Neutrophil (primary cell): Measurements from ENCODE around the gene CARD10.

ENCODE experiments used
- H3K27ac ChIP-seq: fragments of 200-600 bp; sonication (generic); 2 replicates; pipeline ENCODE4 v1.5.1; 2016; ENCODE audit warnings: mild to moderate bottlenecking, moderate library complexity
- H3K27me3 ChIP-seq: fragments of 200-600 bp; sonication (generic); 2 replicates; pipeline ENCODE4 v1.6.0; 2016; ENCODE audit warnings: mild to moderate bottlenecking
- H3K36me3 ChIP-seq: fragments of 200-600 bp; sonication (generic); 2 replicates; pipeline ENCODE4 v1.5.1; 2017
- H3K4me1 ChIP-seq, 2 experiments: fragments of 200-600 bp in 1 of 2; sonication (generic) in 1 of 2; 1 replicate in 1 of 2; 2 replicates in 1 of 2; pipeline versions ENCODE4 v1.5.1 to v1.6.1; 2013 to 2016; ENCODE audit warnings: low read depth in 1 of 2, low read length in 1 of 2, mild to moderate bottlenecking in 1 of 2, moderate library complexity in 1 of 2; ENCODE audit not compliant: control insufficient read depth in 1 of 2, insufficient read depth in 1 of 2
- H3K4me3 ChIP-seq, 2 experiments: fragments of 200-600 bp in 1 of 2; sonication (generic) in 1 of 2; 1 replicate in 1 of 2; 2 replicates in 1 of 2; pipeline ENCODE4 v1.5.1; 2013 to 2016; ENCODE audit warnings: low read depth in 1 of 2, low read length in 1 of 2, mild to moderate bottlenecking in 1 of 2, moderate library complexity in 1 of 2
- H3K9me3 ChIP-seq: fragments of 200-600 bp; sonication (generic); 2 replicates; pipeline ENCODE4 v1.5.1; 2016
- TF ChIP-seq, protein P1 (sequence below): fragments of 200-600 bp; sonication (generic); IDR thresholded peaks from 2 replicates; pipeline ENCODE4 v1.5.1; 2016; ENCODE audit warnings: antibody characterized with exemption

The CARD10 gene

DNA sequence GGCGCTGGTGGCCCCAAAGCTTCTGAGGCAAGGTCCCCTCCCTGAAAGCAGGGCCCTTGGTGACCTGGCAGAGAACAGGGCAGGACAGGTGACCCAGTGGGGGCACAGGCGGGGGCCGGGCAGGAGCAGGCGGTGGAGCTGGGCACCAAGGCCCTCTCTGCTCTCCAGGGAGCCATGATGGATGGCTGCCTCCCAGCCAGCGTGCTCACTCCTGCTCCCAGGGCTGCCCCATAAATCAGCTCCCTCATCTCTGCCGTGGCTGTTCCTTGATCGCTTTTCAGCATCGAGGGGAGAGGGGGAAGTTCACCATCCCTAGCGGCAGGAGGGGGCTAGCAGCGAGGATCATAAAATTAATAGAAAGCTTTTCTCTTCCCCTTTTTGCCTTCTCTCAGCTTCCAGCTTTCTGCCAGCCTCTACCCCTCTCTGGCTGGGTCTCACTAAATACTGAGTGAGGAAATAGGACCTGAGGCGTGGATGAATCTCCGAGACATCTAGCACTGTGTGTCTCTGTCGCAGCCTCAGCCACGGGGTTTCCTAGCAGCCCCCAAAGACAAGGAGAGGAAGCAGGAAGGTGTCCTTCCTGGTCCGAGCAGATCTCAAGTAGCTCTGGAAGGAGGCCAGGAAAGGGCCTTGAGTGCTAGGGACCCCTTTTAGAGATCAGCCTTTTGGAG is 69.7 kb downstream of the CARD10 start:
- Histone ChIP-seq H3K4me1 (no peaks in the 10 kb centered on the region), H3K27me3 (peaks cover 38% of the 10 kb centered on the region), H3K9me3 (no peaks in the 10 kb centered on the region), H3K4me3 (no peak overlapping the region), H3K36me3 (no peaks in the 10 kb centered on the region), H3K27ac (no peak overlapping the region)
- TF ChIP-seq, protein P1, sequence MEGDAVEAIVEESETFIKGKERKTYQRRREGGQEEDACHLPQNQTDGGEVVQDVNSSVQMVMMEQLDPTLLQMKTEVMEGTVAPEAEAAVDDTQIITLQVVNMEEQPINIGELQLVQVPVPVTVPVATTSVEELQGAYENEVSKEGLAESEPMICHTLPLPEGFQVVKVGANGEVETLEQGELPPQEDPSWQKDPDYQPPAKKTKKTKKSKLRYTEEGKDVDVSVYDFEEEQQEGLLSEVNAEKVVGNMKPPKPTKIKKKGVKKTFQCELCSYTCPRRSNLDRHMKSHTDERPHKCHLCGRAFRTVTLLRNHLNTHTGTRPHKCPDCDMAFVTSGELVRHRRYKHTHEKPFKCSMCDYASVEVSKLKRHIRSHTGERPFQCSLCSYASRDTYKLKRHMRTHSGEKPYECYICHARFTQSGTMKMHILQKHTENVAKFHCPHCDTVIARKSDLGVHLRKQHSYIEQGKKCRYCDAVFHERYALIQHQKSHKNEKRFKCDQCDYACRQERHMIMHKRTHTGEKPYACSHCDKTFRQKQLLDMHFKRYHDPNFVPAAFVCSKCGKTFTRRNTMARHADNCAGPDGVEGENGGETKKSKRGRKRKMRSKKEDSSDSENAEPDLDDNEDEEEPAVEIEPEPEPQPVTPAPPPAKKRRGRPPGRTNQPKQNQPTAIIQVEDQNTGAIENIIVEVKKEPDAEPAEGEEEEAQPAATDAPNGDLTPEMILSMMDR: no peak

DNA sequence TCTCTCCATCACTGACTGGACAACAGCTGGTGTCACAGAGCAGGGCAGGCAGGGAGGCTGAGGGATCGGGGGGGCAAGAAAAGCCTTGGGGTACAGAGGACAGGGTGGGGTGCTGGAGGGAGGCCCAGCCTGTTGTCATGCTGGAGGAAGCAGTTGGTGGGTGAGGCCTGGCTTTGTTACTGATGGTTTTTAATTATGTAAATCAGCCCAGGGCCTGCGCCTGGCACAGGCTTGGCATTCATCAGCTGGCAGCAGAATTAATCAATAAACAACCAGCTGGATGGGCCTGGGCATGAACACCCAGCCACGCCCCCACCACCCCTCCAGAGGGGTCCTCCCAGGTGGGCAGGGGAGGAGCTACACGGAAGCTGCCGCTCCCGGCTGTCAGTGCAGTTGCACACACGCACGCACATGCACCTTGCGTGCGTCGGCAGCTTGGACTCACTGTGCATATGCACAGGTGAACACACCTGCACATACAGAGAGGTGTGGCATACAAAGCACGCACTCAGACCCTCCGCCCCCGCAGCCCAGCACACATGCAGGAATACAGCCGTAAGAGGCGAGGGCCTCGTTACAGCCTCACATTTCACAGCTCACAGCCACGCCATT is 70.6 kb downstream of the CARD10 start:
- TF ChIP-seq, protein P1: no peak

DNA sequence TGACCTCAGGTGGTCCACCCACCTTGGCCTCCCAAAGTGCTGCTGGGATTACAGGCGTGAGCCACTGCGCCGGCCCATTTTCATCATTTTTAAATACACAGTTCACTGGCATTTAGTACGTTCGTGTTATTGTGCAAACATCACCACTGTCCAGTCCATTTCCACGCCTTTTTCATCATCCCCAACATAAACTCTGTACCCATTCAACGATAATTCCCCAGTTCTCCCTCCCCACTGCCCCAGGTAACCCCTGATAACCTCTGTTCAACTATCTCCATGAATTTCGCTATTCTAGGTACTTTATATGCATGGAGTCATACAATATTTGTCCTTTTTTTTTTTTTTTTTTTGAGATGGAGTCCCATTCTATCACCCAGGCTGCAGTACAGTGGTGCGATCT is 73.7 kb downstream of the CARD10 start:
- TF ChIP-seq, protein P1: no peak
- H3K27ac ChIP-seq: no peak overlapping the region
- peaks cover 0 to 4% of the 10 kb centered on the region in 2 experiments for H3K4me1 ChIP-seq
- no peak overlapping the region for H3K4me3 ChIP-seq
- H3K9me3 ChIP-seq: no peaks in the 10 kb centered on the region
- H3K36me3 ChIP-seq: no peaks in the 10 kb centered on the region
- H3K27me3 ChIP-seq: peaks cover 49% of the 10 kb centered on the region

More for the DNA sequence above, 70.6 kb downstream of the CARD10 start:
- Histone ChIP-seq H3K4me1 (no peaks in the 10 kb centered on the region), H3K4me3 (no peak overlapping the region), H3K27me3 (peaks cover 33% of the 10 kb centered on the region), H3K27ac (no peak overlapping the region), H3K9me3 (no peaks in the 10 kb centered on the region), H3K36me3 (no peaks in the 10 kb centered on the region)

DNA sequence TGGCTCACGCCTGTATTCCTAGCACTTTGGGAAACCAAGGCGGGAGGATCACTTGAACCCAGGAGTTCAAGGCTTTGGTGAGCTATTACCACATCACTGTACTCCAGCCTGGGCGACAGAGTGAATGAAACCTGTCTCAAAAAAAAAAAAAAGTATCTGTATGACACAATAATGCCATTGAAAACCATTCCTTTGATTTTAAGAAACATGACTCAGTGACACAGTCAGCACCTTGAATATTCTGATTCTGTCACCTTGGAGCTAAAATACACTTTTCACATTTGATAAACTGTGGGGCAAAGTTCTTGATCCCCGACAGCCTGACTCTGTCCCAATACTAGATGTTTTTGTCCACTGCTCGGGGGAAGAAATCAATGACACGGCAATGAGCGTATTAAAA is 75.2 kb downstream of the CARD10 start:
- no peak overlapping the region for H3K27ac ChIP-seq
- H3K4me3 ChIP-seq: no peak overlapping the region
- peaks cover 54% of the 10 kb centered on the region for H3K27me3 ChIP-seq
- no peaks in the 10 kb centered on the region for H3K9me3 ChIP-seq
- TF ChIP-seq, protein P1: no peak
- no peaks in the 10 kb centered on the region for H3K36me3 ChIP-seq
- H3K4me1 ChIP-seq: peaks cover 0 to 4% of the 10 kb centered on the region in 2 experiments

DNA sequence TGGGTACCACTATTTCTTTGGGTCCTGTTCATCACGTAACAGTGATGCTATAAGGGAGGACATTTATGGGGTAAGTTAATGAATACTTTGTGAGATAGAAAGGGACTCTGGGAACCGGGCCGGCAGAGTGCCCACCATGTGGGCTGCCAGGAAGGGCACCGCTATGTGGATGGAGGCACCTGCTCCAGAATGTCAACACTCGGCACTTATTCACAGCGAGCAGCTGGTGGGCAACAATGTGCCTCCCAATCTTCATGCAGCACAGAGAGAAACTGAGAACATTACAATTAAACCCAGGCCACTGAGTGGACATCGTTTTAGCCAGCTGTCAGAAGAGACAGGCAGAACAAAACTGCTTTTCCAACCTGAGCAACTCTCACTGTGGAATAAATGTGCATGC is 76.1 kb downstream of the CARD10 start:
- no peak overlapping the region for H3K4me3 ChIP-seq
- H3K27me3 ChIP-seq: peaks cover 58% of the 10 kb centered on the region
- TF ChIP-seq, protein P1: no peak
- H3K27ac ChIP-seq: no peak overlapping the region
- H3K4me1 ChIP-seq: peaks cover 0 to 4% of the 10 kb centered on the region in 2 experiments
- H3K36me3 ChIP-seq: no peaks in the 10 kb centered on the region
- H3K9me3 ChIP-seq: no peaks in the 10 kb centered on the region
